Adrenal gland (tissue), 5 donors: Measurements from ENCODE around the gene PIGQ.

ENCODE experiments used
- POLR2A ChIP-seq, 2 donors: fragments of 450-650 bp; IDR thresholded peaks; one replicate each; pipeline ENCODE4 v1.6.1; 2017; ENCODE audit warnings: antibody characterized with exemption in 2 of 2, mild to moderate bottlenecking in 2 of 2, moderate library complexity in 1 of 2
- TF ChIP-seq, protein P1 (sequence below), 6 experiments: fragments of 450-650 bp in 4 of 6; fragments of 200-600 bp in 2 of 6; sonication (generic) in 1 of 6; IDR thresholded peaks; 1 replicate in 5 of 6; 2 replicates in 1 of 6; pipeline versions ENCODE4 v1.5.1 to v1.8.0; 2016 to 2021; ENCODE audit warnings: antibody characterized with exemption in 6 of 6, mild to moderate bottlenecking in 2 of 6, moderate library complexity in 1 of 6
- donor health status: DM: no; HTN: no; CAD: no.

DNA sequence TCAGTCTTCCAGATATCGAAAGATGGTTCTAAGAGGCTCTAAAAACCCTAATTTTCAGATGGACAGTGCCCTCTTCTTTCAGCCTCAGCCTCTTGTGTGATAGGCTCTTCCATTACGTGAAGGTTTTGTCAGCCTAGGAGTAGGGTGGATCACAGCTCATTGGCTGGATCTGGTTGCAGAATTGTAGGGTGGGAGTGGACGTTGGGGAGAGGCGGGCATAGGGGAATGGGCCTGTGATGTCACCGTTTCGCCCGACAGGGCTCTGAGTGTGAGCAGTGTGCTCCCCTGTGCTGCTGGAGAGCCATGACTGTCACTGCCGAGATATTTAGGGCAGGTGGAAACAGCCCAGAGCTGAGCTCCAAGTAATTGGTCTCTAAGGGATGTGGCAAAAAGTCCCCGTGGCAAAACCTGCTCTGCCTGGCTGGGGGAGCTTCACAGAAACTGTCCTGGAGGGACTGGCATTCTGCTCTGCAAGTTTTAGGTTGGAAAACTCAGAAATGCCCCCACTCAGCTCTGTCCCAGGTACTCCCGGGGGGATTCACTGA, 54.8 kb downstream of the PIGQ start:
- TF ChIP-seq, protein P1, sequence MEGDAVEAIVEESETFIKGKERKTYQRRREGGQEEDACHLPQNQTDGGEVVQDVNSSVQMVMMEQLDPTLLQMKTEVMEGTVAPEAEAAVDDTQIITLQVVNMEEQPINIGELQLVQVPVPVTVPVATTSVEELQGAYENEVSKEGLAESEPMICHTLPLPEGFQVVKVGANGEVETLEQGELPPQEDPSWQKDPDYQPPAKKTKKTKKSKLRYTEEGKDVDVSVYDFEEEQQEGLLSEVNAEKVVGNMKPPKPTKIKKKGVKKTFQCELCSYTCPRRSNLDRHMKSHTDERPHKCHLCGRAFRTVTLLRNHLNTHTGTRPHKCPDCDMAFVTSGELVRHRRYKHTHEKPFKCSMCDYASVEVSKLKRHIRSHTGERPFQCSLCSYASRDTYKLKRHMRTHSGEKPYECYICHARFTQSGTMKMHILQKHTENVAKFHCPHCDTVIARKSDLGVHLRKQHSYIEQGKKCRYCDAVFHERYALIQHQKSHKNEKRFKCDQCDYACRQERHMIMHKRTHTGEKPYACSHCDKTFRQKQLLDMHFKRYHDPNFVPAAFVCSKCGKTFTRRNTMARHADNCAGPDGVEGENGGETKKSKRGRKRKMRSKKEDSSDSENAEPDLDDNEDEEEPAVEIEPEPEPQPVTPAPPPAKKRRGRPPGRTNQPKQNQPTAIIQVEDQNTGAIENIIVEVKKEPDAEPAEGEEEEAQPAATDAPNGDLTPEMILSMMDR (IDR thresholded peaks at IDR 0.05): no peak
- no peak for TF ChIP-seq POLR2A (IDR thresholded peaks at IDR 0.05)
